Measurements from ENCODE around the gene RNF123. TPM values are rescaled to one million over a fixed set of nuclear protein-coding genes. Genes with fewer than 3 reads are reported as not detected.

RNF123 gene
- total RNA-seq, 2 donors from 2014 or later: 22.8 to 44.5 TPM

GRCh38 chr3:49722896-49723295, 33.5 kb downstream of the RNF123 start:
- peaks cover 53% of the 10 kb centered on the region for H3K36me3 Mint-ChIP-seq (ENCODE audit: low read depth)
- no peaks in the 10 kb centered on the region for H3K9me3 Mint-ChIP-seq
- no peak for ATAC-seq (replicated peaks)
- H3K4me3 Mint-ChIP-seq: peak overlapping the region; percentile 95
- no peaks in the 10 kb centered on the region for H3K27me3 Mint-ChIP-seq
- H3K27ac Mint-ChIP-seq: peak overlapping the region; percentile 96
- peaks cover 8% of the 10 kb centered on the region for H3K4me1 Mint-ChIP-seq

DNA sequence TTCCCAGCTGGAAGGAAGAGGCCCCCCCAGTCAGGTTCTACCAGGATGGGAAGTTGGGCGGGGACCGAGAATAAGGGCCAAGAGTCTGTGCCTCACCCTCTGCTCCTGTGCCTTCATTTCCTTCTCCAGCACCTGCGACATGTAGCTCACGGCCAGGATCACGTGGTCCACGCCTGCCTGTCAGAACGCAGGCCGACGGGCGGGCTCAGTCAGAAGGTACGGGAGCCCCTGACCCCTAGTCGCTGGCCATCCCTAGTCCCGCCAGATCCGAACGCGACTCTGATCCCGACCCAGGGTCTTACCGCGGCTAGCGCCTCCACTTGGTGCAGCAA, 33.9 kb downstream of the RNF123 start:
- H3K27ac Mint-ChIP-seq: peak overlapping the region; percentile 96

GRCh38 chr3:49723628-49724551, 34.5 kb downstream of the RNF123 start, which contains the start of gene GMPPB:
GMPPB (minus strand) TSS chr3:49723951; CDS start chr3:49723726, 225 bp downstream.
- Mint-ChIP-seq H3K4me1 (peaks cover 3% of the 10 kb centered on the region), H3K36me3 (ENCODE audit: low read depth) (peaks cover 57% of the 10 kb centered on the region), H3K27ac (peak within 1 kb of the TSS; percentile 96), H3K27me3 (no peaks in the 10 kb centered on the region), H3K9me3 (no peaks in the 10 kb centered on the region), H3K4me3 (peak within 1 kb of the TSS; percentile 95)
- ATAC-seq (replicated peaks): peak; percentile 92

More for the DNA sequence above, 33.9 kb downstream of the RNF123 start:
- Mint-ChIP-seq H3K36me3 (ENCODE audit: low read depth) (peaks cover 57% of the 10 kb centered on the region), H3K4me3 (peak overlapping the region; percentile 95), H3K27me3 (no peaks in the 10 kb centered on the region), H3K4me1 (peaks cover 8% of the 10 kb centered on the region), H3K9me3 (no peaks in the 10 kb centered on the region)
- ATAC-seq (replicated peaks): peak; percentile 31

DNA sequence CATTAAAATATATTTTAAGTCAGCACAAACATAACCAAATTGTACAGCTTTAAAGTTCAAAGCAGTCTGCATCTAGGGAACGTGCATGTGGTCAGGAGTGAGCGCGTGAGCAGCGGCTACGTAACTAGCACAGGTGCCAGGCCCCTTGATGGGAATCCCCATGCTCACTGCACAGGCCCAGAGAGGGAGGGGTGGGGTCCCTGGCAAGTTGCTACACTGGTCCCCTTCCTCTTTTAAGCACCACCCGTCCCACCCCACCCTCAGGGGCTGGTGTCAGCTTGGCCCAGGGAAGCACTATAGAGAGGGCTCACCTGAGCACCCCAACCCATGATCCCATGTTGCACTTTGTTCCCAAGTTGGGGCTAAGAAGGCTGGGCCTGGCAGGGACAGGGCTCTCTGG, 35.2 kb downstream of the RNF123 start:
- Mint-ChIP-seq H3K36me3 (ENCODE audit: low read depth) (peaks cover 61% of the 10 kb centered on the region), H3K4me3 (peak overlapping the region; percentile 95), H3K27me3 (no peaks in the 10 kb centered on the region), H3K4me1 (no peaks in the 10 kb centered on the region), H3K27ac (peak overlapping the region; percentile 96), H3K9me3 (no peaks in the 10 kb centered on the region)
- ATAC-seq (replicated peaks): no peak

DNA sequence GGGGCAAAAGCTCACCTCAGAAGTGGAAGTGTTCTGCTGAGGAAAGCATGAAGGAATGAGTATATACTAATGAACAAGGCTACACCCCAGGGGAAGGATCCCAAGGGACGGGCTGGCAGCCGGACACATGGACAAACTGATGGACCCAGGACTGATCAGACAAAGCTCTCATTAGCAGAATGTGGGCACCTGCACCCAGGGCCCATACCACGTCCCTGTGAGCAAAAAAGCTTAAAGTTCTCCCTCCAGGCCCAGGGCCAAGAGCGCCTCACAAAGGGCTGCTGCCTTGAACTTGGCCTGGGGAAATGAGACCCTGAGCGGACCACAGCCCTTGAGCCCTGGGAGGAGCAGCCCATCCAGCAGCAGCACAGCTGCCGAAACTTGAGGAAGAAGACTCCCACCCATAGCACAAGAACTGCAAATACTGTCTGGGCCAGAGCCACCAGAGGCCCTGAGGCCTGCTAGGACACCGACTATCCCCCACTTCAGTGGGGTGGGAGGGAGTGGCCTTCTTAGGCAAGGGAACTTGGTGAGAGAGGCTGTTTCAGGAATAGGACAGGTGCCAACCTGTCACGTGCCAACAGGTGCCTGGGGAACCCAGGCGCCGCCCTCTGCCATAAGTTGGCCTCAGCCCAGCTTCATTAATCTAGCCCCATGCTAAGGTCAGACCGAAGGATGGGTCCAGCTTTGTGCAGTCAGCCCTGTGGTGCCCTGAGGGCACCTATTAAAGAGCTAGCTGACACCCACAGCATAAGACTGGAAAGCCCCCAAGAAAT, 36.7 kb downstream of the RNF123 start:
- Mint-ChIP-seq H3K27ac (no peak overlapping the region), H3K4me1 (no peaks in the 10 kb centered on the region), H3K36me3 (ENCODE audit: low read depth) (peaks cover 65% of the 10 kb centered on the region), H3K27me3 (no peaks in the 10 kb centered on the region), H3K4me3 (no peak overlapping the region), H3K9me3 (no peaks in the 10 kb centered on the region)
- no peak for ATAC-seq (replicated peaks)

GRCh38 chr3:49727154-49727923, 38.0 kb downstream of the RNF123 start:
- peaks cover 69% of the 10 kb centered on the region for H3K36me3 Mint-ChIP-seq (ENCODE audit: low read depth)
- H3K4me1 Mint-ChIP-seq: no peaks in the 10 kb centered on the region

GRCh38 chr3:49727924-49728361, 38.6 kb downstream of the RNF123 start:
- ATAC-seq (replicated peaks): no peak
- Mint-ChIP-seq H3K27me3 (no peaks in the 10 kb centered on the region), H3K4me1 (no peaks in the 10 kb centered on the region), H3K36me3 (ENCODE audit: low read depth) (peaks cover 69% of the 10 kb centered on the region), H3K27ac (no peak overlapping the region), H3K4me3 (no peak overlapping the region), H3K9me3 (no peaks in the 10 kb centered on the region)

More at GRCh38 chr3:49727154-49727923, 38.0 kb downstream of the RNF123 start:
- no peaks in the 10 kb centered on the region for H3K9me3 Mint-ChIP-seq
- no peaks in the 10 kb centered on the region for H3K27me3 Mint-ChIP-seq
- H3K4me3 Mint-ChIP-seq: no peak overlapping the region
- no peak for ATAC-seq (replicated peaks)
- H3K27ac Mint-ChIP-seq: no peak overlapping the region

GRCh38 chr3:49729966-49730609, 40.7 kb downstream of the RNF123 start:
- Mint-ChIP-seq H3K36me3 (ENCODE audit: low read depth) (peaks cover 75% of the 10 kb centered on the region), H3K27ac (no peak overlapping the region), H3K9me3 (no peaks in the 10 kb centered on the region), H3K27me3 (no peaks in the 10 kb centered on the region), H3K4me3 (no peak overlapping the region), H3K4me1 (no peaks in the 10 kb centered on the region)
- no peak for ATAC-seq (replicated peaks)

DNA sequence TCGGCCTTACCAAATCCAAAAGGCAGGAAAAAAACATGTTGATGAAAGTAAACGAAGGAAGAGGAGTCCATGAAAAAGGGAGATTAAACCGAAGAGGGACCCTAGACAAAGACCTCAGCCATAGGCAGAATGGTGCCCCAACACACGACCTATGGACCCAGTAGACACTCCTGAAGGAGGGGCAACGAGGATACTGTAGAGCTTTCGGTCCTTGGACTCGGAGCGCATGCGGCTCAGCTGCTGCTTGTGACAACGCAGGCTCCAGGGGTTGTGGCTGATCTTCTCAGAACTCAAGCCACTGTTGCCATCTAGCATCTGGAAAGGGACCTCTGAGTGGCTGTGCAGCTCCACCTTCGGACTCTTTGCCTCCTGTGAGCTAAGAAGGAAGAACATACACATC, 43.2 kb downstream of the RNF123 start:
- peaks cover 5% of the 10 kb centered on the region for H3K4me1 Mint-ChIP-seq
- peaks cover 85% of the 10 kb centered on the region for H3K36me3 Mint-ChIP-seq (ENCODE audit: low read depth)
- H3K27ac Mint-ChIP-seq: no peak overlapping the region
- no peaks in the 10 kb centered on the region for H3K9me3 Mint-ChIP-seq
- no peaks in the 10 kb centered on the region for H3K27me3 Mint-ChIP-seq
- no peak overlapping the region for H3K4me3 Mint-ChIP-seq
- no peak for ATAC-seq (replicated peaks)

- no peak for ATAC-seq (replicated peaks)
- no peak overlapping the region for H3K4me3 Mint-ChIP-seq
- no peak overlapping the region for H3K27ac Mint-ChIP-seq
- H3K27me3 Mint-ChIP-seq: no peaks in the 10 kb centered on the region
- peaks cover 5% of the 10 kb centered on the region for H3K4me1 Mint-ChIP-seq
- H3K36me3 Mint-ChIP-seq (ENCODE audit: low read depth): peaks cover 85% of the 10 kb centered on the region
- no peaks in the 10 kb centered on the region for H3K9me3 Mint-ChIP-seq
Measured at GRCh38 chr3:49733551-49733950, 44.2 kb downstream of the RNF123 start.

DNA sequence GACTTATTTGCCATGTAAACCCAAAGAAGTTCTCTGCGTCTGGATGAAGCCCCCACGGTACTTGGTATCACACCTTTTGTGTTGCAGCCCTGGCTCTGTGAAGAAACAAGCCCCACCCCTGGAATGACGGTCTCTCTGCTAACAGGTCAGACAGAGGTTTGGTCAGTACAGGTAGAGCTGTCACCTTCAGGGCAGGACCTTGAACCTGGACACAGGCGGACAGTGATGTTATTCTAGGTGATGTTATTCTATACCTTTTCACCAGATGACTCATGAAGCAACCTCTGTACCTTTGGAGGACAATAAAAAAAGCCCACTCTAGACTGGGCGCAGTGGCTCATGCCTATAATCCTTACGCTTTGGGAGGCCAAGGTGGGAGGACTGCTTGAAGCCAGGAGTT, 45.4 kb downstream of the RNF123 start:
- peaks cover 87% of the 10 kb centered on the region for H3K36me3 Mint-ChIP-seq (ENCODE audit: low read depth)
- H3K4me1 Mint-ChIP-seq: peaks cover 5% of the 10 kb centered on the region
- no peak overlapping the region for H3K4me3 Mint-ChIP-seq
- no peak for ATAC-seq (replicated peaks)
- no peaks in the 10 kb centered on the region for H3K27me3 Mint-ChIP-seq
- no peak overlapping the region for H3K27ac Mint-ChIP-seq
- H3K9me3 Mint-ChIP-seq: no peaks in the 10 kb centered on the region

DNA sequence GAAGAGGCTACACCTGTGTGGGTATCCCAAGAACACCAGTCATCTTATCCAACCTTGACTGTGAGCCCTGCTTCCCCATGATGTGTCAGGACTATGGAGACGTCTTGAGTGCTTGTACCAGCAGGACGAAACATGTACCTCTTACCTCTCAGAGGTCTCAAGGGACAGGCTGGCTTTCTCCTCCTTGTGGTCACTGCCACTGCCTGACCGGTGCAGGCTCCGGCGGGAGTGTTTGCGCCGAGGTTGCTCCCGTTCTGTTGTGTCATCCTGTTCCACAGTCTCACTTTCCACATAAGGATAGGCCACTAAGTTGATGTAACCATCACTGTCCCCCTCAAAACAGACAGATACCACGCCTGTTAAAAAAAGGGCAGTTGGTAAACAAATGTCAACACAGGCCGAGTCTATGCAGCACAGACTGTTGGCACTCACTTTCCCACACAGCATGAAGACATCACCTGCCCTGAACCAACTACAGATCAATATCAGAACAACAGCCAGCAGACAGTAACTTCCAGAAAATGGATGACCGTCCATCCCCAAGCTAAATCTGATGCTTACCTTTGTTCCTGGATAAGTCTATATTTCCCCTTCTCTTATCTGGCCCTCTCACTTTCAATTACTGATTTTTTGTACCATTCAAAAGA, 48.8 kb downstream of the RNF123 start:
- Mint-ChIP-seq H3K27ac (peak overlapping the region; percentile 63), H3K4me3 (no peak overlapping the region), H3K36me3 (ENCODE audit: low read depth) (peaks cover 65% of the 10 kb centered on the region), H3K27me3 (no peaks in the 10 kb centered on the region), H3K9me3 (no peaks in the 10 kb centered on the region), H3K4me1 (peaks cover 9% of the 10 kb centered on the region)
- no peak for ATAC-seq (replicated peaks)

GRCh38 chr3:49740427-49740826, 51.1 kb downstream of the RNF123 start:
- Mint-ChIP-seq H3K4me1 (peaks cover 9% of the 10 kb centered on the region), H3K27me3 (no peaks in the 10 kb centered on the region), H3K27ac (peak overlapping the region; percentile 52), H3K4me3 (no peak overlapping the region), H3K9me3 (no peaks in the 10 kb centered on the region), H3K36me3 (ENCODE audit: low read depth) (peaks cover 63% of the 10 kb centered on the region)
- ATAC-seq (replicated peaks): no peak

All from activated T-helper 17 cell treated with anti-CD3 and anti-CD28 coated beads, Interleukin-2, amount 50 U/mL, for 72 hours (primary cell).